Endodermal cell (in vitro differentiated cells): ENCODE results near the gene TNFRSF9. TPM values are rescaled to one million over a fixed set of nuclear protein-coding genes. Genes with fewer than 3 reads are reported as not detected.
"Not testable (repeated sequence)": the region's sequence is repeated elsewhere in the genome, so short reads cannot be mapped to it uniquely, and the experiment has no call there.

Experiments used
- DNase-seq: peaks from one replicate; pipeline ENCODE4 v3.0.0-alpha.2; 2017
- H3K27ac ChIP-seq: 2 replicates; pipeline ENCODE4 v1.5.1; 2013; ENCODE audit warnings: mild to moderate bottlenecking, low read depth, low read length, moderate library complexity
- H3K27me3 ChIP-seq: 2 replicates; pipeline ENCODE4 v1.6.1; 2013; ENCODE audit warnings: mild to moderate bottlenecking, low read length, moderate library complexity; ENCODE audit not compliant: insufficient read depth, control insufficient read depth, poor library complexity, severe bottlenecking
- H3K36me3 ChIP-seq: 2 replicates; pipeline ENCODE4 v1.7.0; 2013; ENCODE audit warnings: mild to moderate bottlenecking, low read length, moderate library complexity; ENCODE audit not compliant: control insufficient read depth, insufficient read depth
- H3K4me1 ChIP-seq: one replicate; pipeline ENCODE4 v1.7.0; 2013; ENCODE audit warnings: low read length; ENCODE audit not compliant: control insufficient read depth, insufficient read depth
- H3K4me3 ChIP-seq: 2 replicates; pipeline ENCODE4 v1.5.1; 2013; ENCODE audit warnings: mild to moderate bottlenecking, low read length, moderate library complexity
- H3K9ac ChIP-seq: 2 replicates; pipeline ENCODE4 v1.6.1; 2013; ENCODE audit warnings: mild to moderate bottlenecking, low read length, moderate library complexity; ENCODE audit not compliant: poor library complexity, severe bottlenecking; ENCODE audit errors: extremely low read depth
- H3K9me3 ChIP-seq: 2 replicates; pipeline ENCODE4 v1.6.1; 2013; ENCODE audit warnings: mild to moderate bottlenecking, low read length, moderate library complexity; ENCODE audit not compliant: control insufficient read depth
- H3K27ac Mint-ChIP-seq: 2 replicates; pipeline ENCODE4 v1.8.0; 2020; ENCODE audit warnings: mixed read lengths
- H3K27me3 Mint-ChIP-seq: 2 replicates; pipeline ENCODE4 v1.8.0; 2021; ENCODE audit warnings: mild to moderate bottlenecking, mixed read lengths; ENCODE audit not compliant: insufficient read depth
- H3K36me3 Mint-ChIP-seq: 2 replicates; pipeline ENCODE4 v1.8.0; 2020; ENCODE audit warnings: low read depth, mixed read lengths
- H3K4me1 Mint-ChIP-seq: 2 replicates; pipeline ENCODE4 v1.8.0; 2020; ENCODE audit warnings: mixed read lengths
- H3K4me3 Mint-ChIP-seq: 2 replicates; pipeline ENCODE4 v1.8.0; 2020; ENCODE audit warnings: mild to moderate bottlenecking, moderate library complexity, mixed read lengths
- H3K9me3 Mint-ChIP-seq: 2 replicates; pipeline ENCODE4 v1.8.0; 2020; ENCODE audit warnings: mild to moderate bottlenecking, mixed read lengths
- WGBS, 2 experiments: methylation state at CpG; one replicate each; pipeline versions ENCODE4 v1.1.5 to v1.1.7; 2013; ENCODE audit warnings: missing lambda C conversion rate in 2 of 2, mixed read lengths in 1 of 2; ENCODE audit not compliant: insufficient coverage in 1 of 2, insufficient read length in 1 of 2; 5-methylcytosine and 5-hydroxymethylcytosine counted together
- total RNA-seq, 2 donors: library from RNA; stranded (reverse); fragmentation: NEBNext Ultra II Directional in 1 of 2; extraction: Animal tissue kit (Norgen Biotek cat#: 25700) in 1 of 2; gene quantifications; 2 replicates in 1 of 2; 3 replicates in 1 of 2; pipeline ENCODE4 v1.2.1, GENCODE V29; 2021
- TF ChIP-seq, protein P1 (sequence below): fragments of 200-600 bp; sonication (generic); conservative IDR thresholded peaks from 2 replicates; pipeline ENCODE4 v1.5.0; 2021; ENCODE audit warnings: antibody characterized with exemption, mild to moderate bottlenecking

Gene TNFRSF9
- total RNA-seq, 2 donors from 2014 or later, result not detected

DNA sequence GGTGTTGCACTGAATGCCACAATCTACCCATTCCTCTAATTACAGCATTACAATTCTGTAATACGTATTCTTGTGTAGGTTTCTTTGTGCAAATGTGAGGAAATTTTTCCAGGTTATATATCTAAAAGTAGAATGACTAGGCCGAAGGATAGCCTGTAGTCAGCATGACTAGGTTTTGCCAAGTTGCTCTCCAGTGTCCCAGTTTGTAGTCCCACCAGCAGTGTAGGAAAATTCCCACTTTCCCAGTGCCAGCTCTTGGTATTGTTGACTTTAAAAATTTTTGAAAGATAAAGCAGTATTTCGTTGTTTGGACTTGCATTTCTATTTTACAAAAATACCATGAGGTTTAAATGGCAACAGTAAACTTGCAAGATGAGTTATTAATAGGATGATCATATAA, 23.8 kb upstream of the TNFRSF9 start:
- 95 to 97% methylated on average over 2 to 3 of the region's 3 CpGs for WGBS, 2 experiments
- no peaks in the 10 kb centered on the region for H3K4me1 ChIP-seq
- Mint-ChIP-seq H3K9me3 (no peaks in the 10 kb centered on the region), H3K4me1 (peaks cover 19% of the 10 kb centered on the region), H3K36me3 (peaks cover 51% of the 10 kb centered on the region), H3K27ac (no peak overlapping the region), H3K27me3 (no peaks in the 10 kb centered on the region), H3K4me3 (no peak overlapping the region)
- TF ChIP-seq, protein P1, sequence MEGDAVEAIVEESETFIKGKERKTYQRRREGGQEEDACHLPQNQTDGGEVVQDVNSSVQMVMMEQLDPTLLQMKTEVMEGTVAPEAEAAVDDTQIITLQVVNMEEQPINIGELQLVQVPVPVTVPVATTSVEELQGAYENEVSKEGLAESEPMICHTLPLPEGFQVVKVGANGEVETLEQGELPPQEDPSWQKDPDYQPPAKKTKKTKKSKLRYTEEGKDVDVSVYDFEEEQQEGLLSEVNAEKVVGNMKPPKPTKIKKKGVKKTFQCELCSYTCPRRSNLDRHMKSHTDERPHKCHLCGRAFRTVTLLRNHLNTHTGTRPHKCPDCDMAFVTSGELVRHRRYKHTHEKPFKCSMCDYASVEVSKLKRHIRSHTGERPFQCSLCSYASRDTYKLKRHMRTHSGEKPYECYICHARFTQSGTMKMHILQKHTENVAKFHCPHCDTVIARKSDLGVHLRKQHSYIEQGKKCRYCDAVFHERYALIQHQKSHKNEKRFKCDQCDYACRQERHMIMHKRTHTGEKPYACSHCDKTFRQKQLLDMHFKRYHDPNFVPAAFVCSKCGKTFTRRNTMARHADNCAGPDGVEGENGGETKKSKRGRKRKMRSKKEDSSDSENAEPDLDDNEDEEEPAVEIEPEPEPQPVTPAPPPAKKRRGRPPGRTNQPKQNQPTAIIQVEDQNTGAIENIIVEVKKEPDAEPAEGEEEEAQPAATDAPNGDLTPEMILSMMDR, result no peak
- no peak overlapping the region for H3K27ac ChIP-seq
- H3K9ac ChIP-seq, result no peak overlapping the region
- no peak overlapping the region for H3K4me3 ChIP-seq
- DNase-seq, result no peak
- peaks cover 64% of the 10 kb centered on the region for H3K36me3 ChIP-seq
- H3K9me3 ChIP-seq, result no peaks in the 10 kb centered on the region
- no peaks in the 10 kb centered on the region for H3K27me3 ChIP-seq

DNA sequence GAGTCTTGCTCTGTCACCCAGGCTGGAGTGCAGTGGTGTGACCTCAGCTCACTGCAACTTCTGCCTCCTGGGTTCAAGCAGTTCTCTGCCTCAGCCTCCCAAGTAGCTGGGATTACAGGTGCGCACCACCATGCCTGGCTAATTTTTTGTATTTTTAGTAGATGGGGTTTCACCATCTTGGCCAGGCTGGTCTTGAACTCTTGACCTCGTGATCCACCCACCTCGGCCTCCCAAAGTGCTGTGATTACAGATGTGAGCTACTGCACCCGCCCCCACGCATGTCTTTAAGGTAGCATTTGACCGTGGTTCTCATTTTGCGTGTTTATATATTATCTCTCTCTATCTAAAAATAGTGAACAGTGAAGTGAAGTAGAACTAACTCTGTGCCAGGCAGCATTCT, 23.2 kb upstream of the TNFRSF9 start:
- not testable (repeated sequence) for H3K4me3 ChIP-seq, H3K27me3 Mint-ChIP-seq, H3K4me1 ChIP-seq, H3K27me3 ChIP-seq, H3K4me3 Mint-ChIP-seq, DNase-seq, H3K9me3 ChIP-seq, H3K9ac ChIP-seq, H3K9me3 Mint-ChIP-seq, H3K27ac ChIP-seq, H3K27ac Mint-ChIP-seq
- peaks cover 58% of the 10 kb centered on the region for H3K36me3 ChIP-seq
- WGBS, 2 experiments, result 98 to 100% methylated on average over 2 to 7 of the region's 7 CpGs
- Mint-ChIP-seq H3K36me3 (peaks cover 46% of the 10 kb centered on the region), H3K4me1 (peaks cover 19% of the 10 kb centered on the region)

GRCh38 chr1:7963378-7963730, 22.7 kb upstream of the TNFRSF9 start:
- H3K36me3 Mint-ChIP-seq, result peaks cover 43% of the 10 kb centered on the region
- H3K27me3 Mint-ChIP-seq, H3K4me1 ChIP-seq, H3K9me3 Mint-ChIP-seq, DNase-seq, H3K27me3 ChIP-seq, H3K9me3 ChIP-seq, H3K27ac Mint-ChIP-seq, H3K4me3 Mint-ChIP-seq, H3K9ac ChIP-seq, H3K4me3 ChIP-seq, H3K27ac ChIP-seq: not testable (repeated sequence)
- peaks cover 53% of the 10 kb centered on the region for H3K36me3 ChIP-seq
- peaks cover 19% of the 10 kb centered on the region for H3K4me1 Mint-ChIP-seq
- 81 to 96% methylated on average over 5 to 12 of the region's 12 CpGs for WGBS, 2 experiments

DNA sequence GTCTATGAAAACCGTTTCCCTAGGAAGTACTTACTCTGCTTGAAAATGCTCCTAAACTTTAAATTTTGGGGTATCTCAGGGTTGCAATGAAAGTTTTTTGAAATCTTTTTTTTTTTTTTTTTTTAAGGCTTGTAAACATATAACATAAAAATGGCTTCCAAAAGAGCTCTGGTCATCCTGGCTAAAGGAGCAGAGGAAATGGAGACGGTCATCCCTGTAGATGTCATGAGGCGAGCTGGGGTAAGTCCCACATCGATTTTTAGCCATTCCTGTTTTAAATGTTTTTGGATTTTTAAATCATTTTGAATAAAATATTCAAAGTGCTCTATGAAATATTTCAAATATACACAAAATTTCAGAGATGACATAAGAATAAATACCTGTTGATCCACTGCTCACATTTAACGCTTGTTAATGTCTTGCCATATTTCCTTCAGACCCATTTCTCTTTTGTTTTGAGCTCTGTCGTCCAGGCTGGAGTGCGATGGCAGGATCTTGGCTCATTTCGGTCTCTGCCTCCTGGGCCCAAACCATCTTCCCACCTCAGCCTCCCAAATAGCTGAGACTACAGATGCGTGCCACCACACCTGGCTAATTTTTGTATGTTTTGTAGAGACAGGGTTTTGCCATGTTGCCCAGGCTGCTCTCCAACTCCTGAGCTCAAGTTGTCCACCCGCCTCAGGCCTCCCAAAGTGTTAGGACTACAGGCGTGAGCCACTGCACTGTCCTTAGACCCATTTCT, 22.2 kb upstream of the TNFRSF9 start:
- Histone ChIP-seq H3K4me3 (peak overlapping the region; percentile 100), H3K9me3 (no peaks in the 10 kb centered on the region), H3K9ac (peak overlapping the region; percentile 90), H3K27me3 (no peaks in the 10 kb centered on the region), H3K36me3 (peaks cover 51% of the 10 kb centered on the region), H3K4me1 (no peaks in the 10 kb centered on the region), H3K27ac (no peak overlapping the region)
- Mint-ChIP-seq H3K4me3 (peak overlapping the region; percentile 86), H3K27me3 (no peaks in the 10 kb centered on the region), H3K36me3 (peaks cover 43% of the 10 kb centered on the region), H3K4me1 (peaks cover 19% of the 10 kb centered on the region), H3K27ac (no peak overlapping the region), H3K9me3 (no peaks in the 10 kb centered on the region)
- DNase-seq, result no peak
- TF ChIP-seq, protein P1, result no peak
- 87 to 95% methylated on average over 6 to 11 of the region's 11 CpGs for WGBS, 2 experiments
